Hematopoietic multipotent progenitor cell treated with erythropoietin and hydrocortisone succinate and interleukin-3 and kit ligand, for 6 days (in vitro differentiated cells): ENCODE data around the gene PDE9A.
A peak's percentile ranks its signal among the peaks of the same experiment; 100 is the strongest.
"Not testable (repeated sequence)": the region's sequence is repeated elsewhere in the genome, so short reads cannot be mapped to it uniquely, and the experiment has no call there.

ENCODE experiments used
- DNase-seq: peaks from one replicate; pipeline ENCODE4 v3.0.0-alpha.2; 2015

Gene PDE9A

DNA sequence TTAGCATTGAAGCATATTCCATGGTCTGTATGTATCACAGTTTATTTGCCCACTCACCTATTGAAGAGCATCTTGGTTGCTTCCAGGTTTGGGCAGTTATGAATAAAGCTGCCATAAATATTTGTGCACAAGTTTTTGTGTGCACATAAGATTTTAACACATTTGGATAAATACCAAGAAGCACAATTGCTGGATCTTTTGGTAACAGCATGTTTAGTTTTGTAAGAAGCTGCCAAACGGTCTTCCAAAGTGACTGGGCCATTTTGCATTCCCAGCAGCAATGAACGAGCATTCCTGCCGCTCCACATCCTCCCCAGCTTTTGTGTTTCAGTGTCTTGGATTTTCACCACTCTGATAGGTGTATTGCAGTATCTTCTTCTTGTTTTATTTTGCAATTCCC, 62.7 kb downstream of the PDE9A start:
- DNase-seq: no peak

DNA sequence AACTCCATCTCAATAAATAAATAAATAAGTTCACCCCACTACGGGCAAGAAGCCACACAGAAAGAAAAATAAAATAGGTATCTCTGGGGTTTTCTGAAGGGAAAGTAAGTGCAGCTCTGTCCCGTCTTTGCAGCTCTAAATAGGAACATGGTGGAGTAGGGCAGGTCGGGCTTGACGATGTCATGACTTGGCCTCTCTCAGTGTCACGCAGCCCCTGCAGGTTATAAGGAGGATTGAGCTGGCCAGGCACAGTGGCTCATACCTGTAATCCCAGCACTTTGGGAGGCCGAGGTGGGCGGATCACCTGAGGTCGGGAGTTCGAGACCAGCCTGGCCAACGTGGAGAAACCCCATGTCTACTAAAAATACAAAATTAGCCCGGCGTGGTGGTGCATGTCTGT, 67.1 kb downstream of the PDE9A start:
- not testable (repeated sequence) for DNase-seq

DNA sequence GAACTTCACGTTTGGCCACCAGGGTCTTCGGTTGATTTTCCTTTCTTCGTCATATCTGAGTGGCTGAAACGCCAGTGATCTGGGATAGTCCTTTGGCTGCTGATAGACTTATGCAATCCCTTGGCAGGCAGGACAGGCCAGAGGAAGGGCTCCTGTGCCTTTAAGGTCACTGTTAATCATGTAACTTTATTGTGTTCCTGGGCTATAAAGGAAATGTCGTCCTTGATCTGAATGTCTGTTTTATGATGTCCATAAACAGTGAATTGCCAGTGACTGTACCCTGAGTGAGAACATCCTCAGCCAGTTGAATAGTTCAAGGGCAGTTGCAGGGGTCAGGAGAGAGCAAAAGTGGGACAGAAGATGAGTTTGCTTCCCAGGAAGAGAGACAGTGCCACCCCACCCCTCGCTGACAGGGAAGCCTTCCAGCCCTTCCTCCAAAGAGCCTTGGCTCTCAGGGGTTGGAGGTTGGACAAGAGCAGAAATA, 68.0 kb downstream of the PDE9A start:
- no peak for DNase-seq

DNA sequence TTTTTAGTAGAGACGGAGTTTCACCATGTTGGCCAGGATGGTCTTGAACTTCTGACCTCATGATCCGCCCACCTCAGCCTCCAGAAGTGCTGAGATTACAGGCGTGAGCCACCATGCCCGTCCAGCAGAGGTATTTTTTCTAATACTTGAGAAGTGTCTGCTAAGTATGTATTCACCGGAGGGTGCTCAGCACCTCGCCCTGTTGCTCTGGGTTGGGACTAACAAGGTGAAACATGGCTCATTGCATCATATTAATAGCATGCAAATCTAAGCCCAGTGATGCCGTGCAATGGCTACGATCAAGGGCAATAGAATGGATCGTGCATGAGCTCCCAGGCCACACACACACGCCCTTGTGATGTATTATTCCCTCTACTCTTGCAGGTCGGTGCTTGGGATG, 68.7 kb downstream of the PDE9A start:
- no peak for DNase-seq

DNA sequence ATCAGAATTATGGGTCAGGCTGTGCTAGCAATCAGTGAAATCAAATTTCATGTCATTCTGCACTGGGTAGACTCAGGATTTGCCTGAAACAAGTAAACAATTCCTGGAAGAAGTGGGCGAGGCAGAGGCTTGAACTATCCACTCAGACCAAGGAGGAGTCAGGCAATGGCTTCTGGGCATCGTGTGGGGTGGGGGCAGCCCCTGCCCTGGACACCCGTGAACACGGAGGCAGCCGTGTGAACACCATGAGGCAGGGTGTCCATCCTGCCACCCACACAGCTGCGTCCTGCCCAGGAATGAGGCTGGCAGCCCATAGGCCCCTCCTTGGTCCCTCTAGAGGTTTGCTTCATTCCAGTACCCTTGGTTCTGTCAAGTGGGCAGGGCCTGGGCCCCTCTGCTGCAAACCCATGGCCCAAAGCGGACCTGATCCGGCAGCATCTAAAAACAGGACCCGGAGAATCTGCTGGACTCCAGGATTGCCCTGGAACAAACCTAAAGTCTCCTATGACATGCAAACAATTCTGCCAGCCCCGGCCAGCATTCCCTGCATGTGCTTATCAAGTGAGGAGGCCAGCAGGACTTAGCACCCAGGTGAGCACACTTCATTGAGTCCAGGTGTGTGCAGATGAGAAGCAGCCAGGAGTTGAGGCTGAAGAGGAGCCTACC, 69.5 kb downstream of the PDE9A start:
- DNase-seq: no peak

DNA sequence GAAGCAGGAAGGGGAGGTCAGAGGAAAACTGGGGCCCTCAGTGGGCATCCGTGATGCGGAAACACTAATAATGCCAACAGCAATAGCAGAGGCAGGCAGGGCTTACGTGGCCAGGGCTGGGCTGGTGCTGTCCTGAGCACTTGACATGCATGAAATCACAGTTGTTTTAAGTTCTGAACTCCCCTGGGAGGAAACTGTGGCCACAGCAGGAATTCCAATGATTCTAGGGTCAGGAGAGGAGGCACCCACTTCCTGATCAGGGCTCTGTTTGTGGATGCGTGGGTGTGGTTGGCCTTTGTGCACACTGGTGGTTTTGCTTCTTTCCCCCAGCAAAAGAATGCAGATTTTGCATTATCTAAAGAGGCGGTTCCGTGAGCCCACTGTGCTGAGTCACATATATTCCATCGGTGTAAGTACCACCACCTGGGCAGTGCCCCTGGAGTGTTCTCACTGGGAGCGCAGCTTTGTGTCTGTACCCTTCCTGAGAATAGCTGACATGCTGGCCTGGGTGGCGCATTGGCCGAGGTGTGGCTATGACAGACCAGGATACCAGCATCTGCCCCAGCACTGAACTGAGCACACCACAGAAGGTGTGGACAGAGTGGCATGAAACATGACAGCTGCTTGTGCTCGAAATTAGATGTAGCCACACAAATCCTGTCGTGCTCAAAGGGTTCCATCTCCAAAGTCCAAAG, 71.0 kb downstream of the PDE9A start:
- no peak for DNase-seq

DNA sequence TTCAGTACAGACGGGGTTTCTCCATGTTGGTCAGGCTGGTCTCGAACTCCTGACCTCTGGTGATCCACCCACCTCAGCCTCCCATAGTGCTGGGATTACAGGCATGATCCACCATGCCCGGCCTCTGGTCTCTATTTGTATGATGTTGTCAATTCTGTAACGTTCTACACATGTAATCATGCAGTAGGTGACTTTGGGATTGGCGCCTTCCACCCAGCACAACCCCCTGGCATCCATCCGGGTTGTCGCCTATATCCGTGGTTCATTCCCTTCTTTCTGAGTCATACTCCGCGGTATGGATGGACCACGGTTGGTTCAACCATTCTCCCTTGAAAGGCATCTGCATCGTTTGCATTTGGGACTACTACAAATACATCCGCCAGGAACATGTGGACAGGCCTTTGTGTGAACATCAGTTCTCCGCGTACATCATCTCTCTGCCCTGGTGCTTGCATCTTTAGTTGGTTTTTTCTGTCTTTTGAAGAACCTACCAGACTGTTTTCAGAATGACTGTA, 72.1 kb downstream of the PDE9A start:
- no peak for DNase-seq

DNA sequence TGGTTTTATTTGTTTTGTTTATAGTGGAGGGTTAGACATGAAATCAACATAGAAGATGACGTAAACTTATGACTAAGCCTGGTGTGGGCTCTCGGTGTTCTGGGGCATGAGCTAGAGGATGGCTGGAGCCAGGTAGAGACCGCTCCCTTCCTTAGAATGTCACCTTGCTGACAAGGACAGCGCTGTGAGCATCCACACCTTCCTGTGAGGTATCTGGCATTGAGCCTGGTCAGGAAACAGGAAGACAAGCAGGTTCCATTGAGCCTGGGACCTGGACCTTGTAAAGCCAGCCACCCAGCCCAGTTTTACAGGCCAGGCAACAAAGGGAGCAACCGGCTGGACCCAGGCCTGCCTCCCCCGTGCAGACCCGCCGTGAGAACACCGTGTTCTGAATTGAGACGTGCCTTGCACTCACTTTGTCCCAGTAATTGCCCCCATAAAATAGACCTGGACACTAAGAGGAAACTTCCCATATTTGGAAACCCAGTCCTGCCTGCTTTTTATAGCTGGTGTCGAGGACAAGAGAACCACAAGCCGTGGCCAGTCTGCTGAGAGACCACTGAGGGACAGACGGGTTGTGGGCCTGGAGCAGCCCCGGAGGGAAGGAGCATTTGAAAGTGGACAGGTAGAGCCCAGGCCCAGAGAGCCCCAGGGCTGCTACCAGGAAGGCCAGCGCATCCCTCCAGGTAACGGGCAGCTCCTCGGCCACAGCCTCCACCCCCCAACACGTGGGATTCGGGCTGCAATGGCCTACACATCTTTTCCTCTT, 78.0 kb downstream of the PDE9A start:
- DNase-seq: no peak

DNA sequence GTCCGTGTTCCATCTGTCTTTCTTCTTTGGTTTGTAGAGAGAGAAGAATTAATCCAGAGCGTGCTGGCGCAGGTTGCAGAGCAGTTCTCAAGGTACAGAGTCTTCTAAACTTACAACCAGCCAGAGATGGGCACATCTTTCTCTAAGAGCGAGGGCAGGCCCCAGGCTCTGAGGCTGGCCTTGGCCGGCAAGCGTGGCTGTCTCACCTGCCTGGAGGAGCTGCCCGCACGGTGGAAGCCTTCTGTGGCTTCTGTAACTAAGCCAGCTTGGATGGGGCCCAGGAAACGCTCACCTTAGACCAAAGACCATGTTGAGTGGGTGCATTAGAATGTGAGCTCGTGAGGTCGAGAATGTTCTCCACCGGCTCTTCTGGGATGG, 78.6 kb downstream of the PDE9A start:
- DNase-seq: no peak

DNA sequence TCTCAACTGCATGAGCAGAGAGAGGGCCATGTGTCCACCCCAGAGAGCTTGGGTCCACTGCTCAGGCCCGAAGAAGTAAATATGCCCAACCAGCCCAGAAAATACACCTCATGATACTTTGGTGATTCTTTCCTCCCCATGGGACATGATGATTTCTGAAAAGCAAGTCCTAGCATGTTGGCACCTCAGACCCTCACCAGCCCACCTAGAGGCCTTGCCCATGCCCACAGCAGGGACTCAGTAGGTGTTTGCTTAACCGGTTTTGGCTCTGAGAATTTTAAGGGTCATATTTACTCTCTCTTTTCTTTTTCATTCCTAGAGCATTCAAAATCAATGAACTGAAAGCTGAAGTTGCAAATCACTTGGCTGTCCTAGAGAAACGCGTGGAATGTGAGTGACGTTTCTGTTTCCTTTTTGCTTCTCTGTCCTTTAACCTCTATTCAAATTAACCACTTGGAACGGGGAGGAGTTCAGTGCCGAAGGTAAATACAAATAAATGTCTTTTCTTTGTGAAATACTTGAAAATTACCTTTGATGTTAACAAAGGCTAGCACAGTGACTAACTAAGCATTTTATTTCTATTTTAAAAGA, 79.7 kb downstream of the PDE9A start:
- no peak for DNase-seq

DNA sequence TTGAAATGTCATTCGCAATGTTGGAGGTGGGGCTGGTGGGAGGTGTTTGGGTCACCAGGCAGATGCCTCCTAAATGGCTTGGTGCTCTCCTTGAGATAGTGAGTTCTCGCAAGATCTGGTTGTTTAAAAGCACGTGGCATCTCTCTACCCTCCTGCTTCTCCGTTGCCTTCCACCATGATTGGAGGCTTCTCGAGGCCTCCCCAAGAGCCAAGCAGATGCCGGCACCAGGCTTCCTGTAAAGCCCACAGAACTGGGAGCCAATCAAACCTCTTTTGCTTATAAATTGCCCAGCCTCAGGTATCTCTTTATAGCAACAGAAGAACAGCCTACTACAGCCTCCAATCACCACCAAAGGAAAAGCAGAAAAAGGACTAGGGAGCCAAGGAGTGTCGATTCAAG, 80.5 kb downstream of the PDE9A start:
- DNase-seq: no peak

DNA sequence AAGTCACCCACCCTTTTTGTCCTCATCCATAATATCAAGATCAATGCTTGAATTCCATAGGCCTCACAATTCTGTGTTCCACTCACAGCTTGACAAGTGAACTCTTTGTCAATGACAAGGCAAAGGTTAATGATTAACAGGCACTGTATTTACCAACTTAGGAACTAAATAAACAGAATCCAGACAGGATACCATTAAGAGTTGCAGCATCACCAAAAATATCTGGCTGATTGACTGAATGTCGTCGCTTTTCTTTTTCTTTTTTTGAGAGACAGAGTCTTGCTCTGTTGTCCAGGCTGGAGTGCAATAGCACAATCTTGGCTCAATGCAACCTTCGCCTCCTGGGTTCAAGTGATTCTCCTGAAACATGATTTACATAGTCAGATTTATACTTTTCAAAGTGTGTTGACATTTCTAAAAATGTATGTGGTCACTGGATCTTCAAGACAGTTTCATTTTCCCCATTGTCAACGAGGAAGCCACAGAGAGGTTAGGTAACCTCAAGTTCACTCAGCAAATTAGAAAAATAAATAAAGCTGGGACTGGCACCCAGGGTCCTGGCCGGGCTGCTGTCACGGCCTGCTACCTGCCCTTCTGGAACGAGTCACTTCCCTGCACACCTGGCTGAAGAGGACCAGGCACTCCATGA, 81.0 kb downstream of the PDE9A start:
- DNase-seq: no peak

DNA sequence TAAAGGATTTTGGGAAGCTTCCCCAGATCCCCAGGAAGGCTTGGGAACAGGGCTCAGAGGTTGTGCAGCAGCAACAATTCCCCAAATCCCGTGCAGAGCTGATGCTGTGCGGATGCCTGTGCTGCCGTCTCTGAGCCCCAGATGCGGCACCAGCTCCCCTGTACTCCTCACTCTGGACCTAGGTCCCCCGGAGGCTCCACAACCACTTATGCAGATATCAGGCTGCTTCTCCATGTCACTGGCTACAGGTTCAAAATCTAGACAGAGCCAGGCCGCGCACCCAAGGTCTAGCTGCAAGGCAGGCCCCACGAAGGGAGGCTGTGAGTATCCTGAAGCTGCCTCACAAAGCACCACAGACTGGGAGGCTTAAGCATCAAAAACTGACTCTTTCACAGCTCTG, 81.6 kb downstream of the PDE9A start:
- no peak for DNase-seq

DNA sequence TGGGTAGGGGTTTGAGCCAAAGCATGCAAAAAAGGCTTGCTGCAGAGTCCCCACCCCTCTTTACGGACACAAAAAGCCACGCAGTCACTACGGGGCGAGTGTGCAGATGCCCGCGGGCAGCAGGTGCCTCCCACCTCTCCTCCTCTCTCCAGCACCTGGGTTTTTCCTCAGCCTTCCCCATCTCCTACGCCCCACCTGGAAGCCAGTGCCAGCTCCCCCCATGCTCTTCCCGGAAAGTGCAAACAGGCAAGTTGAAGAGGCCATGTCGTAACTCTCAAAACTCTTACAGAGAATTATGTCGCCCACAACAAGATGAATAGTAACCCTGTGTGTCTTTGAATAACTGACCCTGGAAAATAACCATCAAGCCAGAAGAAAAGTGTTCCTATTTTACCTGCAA, 82.5 kb downstream of the PDE9A start:
- no peak for DNase-seq

DNA sequence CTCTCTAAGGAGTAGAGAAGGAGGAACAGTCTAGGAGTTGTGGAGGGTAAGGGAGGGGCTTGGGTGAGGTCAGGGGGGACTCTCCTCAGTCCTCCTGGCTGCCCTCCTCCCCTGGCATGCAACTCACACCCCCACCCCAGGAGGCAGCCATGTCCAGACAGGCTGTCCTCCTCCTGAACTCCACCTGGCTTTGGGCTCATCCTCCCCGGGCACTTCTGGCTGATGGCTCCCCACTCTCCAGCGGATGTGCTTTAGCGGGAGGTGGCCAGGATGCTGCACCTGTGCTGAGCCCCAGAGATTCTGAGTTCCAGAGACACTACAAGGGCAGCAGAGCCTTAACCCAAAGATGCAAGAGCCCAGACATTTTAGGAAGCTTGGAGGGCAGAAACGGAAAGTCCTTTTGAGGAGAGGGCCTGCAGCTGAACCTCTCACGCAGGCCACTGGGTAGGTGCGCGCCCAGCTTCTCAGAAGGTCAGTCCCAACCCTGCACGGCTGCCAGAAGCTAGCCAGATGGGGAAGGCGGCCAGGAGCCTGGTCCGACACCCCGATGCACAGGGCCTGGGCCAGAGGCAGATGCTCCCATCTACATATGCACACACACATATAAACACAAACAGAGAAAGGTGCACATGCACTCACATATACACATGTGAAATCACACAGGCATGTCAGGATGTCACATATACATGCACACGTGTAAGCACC, 83.4 kb downstream of the PDE9A start:
- no peak for DNase-seq

DNA sequence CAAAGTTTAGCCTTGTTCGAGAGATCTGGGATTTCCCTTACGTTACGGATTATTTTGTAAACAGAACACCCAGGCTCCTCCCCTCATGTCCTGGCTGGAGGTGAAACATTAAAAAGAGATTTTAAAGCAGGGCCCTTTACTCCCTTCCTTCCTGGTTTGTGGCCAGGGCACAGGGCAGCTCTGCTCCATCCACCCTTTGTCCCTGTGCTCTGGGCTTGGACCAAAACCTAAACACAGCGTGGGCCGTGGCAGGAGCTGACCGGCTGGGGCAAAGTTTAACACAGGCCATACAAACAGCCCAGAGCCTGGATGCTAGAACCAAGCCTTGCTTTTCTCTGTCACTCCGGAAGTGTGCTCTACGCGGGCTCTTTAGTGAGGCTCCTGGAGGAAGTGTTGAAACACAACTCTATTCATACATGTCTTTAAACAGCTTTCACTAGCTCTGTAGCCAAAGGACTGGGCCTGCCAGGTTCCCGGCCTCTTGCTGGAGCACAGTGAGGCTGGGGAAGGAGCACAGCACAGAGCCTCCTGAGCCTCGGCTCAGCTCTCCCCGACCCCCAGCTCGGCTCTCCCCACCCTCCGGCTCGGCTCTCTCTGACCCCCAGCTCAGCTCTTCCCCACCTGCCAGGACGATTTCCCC, 84.7 kb downstream of the PDE9A start:
- peak; percentile 43 for DNase-seq

DNA sequence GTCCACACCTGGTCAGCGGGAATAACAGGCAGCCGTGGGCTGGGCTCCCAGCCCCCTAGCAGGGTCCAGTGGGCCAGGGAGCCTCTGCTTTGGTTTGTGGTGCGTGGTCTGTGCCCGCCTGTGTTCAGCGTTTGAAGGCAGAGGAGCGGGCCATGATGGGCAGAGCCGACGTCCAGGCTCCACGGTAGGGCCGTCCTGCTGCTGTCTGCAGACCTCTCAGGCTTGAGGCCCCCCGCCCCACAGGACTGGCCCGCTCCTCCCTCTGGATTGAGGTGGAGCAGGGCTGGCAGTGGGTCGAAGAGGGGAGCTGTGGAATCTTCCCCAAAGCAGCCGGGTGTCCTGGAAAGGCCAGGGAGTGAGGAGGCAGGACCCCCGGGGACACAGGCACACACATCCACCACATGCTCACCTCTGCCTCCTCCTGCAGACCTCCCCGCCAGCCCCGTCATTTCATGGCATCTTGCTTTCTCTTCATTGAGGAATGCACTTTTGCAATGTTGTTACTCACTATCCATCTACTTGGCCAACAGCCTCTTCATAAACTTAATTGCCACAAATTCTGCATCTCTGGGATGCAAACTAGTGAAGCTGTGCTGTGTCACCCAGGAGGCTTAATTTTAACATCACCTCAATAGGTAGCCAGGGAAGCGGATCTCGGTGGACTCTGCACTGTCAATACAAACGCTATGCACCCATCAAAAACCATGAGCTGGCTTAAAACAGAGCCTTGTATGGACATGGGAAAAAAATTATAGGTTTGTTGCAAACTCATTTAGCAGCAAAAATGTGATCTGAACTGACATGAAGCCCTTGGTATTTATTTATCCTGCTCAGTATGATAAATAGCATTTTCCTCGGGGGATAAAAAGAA, 85.9 kb downstream of the PDE9A start:
- DNase-seq: no peak

DNA sequence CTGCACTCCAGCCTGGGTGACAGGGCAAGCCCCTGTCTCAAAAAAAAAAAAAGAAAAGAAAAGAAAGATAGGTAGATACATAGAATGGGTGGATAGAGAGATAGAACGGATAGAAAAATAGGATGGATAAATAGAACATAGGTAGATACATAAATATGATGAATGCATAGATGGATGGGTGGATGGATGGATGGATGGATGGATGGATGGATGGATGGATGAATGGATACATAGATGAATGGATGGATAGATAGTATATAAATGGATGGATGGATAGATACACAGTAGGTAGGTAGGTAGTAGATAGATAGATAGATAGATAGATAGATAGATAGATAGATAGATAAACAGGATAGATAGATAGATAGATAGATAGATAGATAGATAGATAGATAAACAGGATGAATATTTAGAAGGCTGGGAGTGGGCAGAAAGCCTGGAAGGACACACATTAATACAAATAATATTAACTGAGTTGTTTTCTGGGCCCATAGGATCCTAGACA, 87.0 kb downstream of the PDE9A start:
- DNase-seq: no peak

DNA sequence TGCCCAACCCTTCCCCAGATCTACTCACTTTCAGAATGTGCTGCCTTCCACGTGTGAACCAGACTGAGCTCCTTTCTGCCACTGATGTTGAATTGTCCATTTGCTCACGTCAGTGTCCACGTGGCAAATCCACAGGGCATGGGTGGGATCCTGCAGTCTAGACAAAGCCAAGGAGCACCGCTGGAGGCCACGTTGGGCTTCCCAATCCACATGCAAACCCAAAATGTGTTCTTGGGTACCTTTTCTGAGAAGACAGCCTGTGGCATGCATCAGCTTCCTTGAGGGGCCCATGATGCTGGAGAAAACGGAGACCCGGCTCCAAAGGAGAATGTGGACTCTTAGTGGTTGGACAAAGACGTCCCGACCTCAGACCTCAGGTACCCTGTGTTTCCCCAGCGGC, 87.6 kb downstream of the PDE9A start:
- no peak for DNase-seq
